Heart left ventricle (tissue), 16 donors: Measurements from ENCODE around the gene BHLHE40. TPM values are rescaled to one million over a fixed set of nuclear protein-coding genes. Genes with fewer than 3 reads are reported as not detected.

ENCODE experiments used
- ATAC-seq, 4 donors: fragments of 200-7000 bp; cut with Tn5 transposase; one replicate each; pipeline ENCODE4 v1.9.1; 2020 to 2022; ENCODE audit warnings: moderate library complexity in 4 of 4, mild to moderate bottlenecking in 3 of 4, moderate number of reproducible peaks in 1 of 4
- DNase-seq, 5 donors: peaks; one replicate each; pipeline ENCODE4 v3.0.0-alpha.2; 2020
- H3K27ac ChIP-seq, 12 donors: fragments of 200-600 bp; sonication (generic) in 4 of 12; one replicate each; pipeline versions ENCODE4 v1.5.0 to v1.8.0; 2016 to 2022; ENCODE audit warnings: mild to moderate bottlenecking in 2 of 12
- H3K27me3 ChIP-seq, 9 donors: fragments of 200-600 bp; sonication (generic) in 2 of 9; one replicate each; pipeline versions ENCODE4 v1.5.1 to v1.8.0; 2016 to 2022; ENCODE audit warnings: mild to moderate bottlenecking in 3 of 9
- H3K36me3 ChIP-seq, 9 donors: fragments of 200-600 bp; sonication (generic) in 2 of 9; one replicate each; pipeline versions ENCODE4 v1.5.0 to v1.8.0; 2018 to 2022; ENCODE audit warnings: mild to moderate bottlenecking in 2 of 9
- H3K4me1 ChIP-seq, 12 donors: fragments of 200-600 bp; sonication (generic) in 4 of 12; one replicate each; pipeline versions ENCODE4 v1.5.0 to v1.8.0; 2016 to 2022; ENCODE audit warnings: mild to moderate bottlenecking in 3 of 12
- H3K4me3 ChIP-seq, 12 donors: fragments of 200-600 bp; sonication (generic) in 4 of 12; one replicate each; pipeline versions ENCODE4 v1.5.0 to v1.8.0; 2017 to 2022; ENCODE audit warnings: mild to moderate bottlenecking in 9 of 12, moderate library complexity in 4 of 12
- H3K9me3 ChIP-seq, 12 donors: fragments of 200-600 bp; sonication (generic) in 4 of 12; one replicate each; pipeline versions ENCODE4 v1.5.0 to v1.8.0; 2016 to 2022; ENCODE audit warnings: mild to moderate bottlenecking in 1 of 12
- CTCF ChIP-seq, 12 donors: fragments of 200-600 bp; sonication (generic) in 4 of 12; IDR thresholded peaks; one replicate each; pipeline versions ENCODE4 v1.5.0 to v1.8.0; 2018 to 2022; ENCODE audit warnings: antibody characterized with exemption in 12 of 12, mild to moderate bottlenecking in 5 of 12
- POLR2A ChIP-seq, 2 donors: fragments of 450-650 bp; IDR thresholded peaks; one replicate each; pipeline ENCODE4 v1.6.1; 2017; ENCODE audit warnings: antibody characterized with exemption in 2 of 2, mild to moderate bottlenecking in 2 of 2, moderate library complexity in 2 of 2
- WGBS, 4 donors: extraction: QIAGEN DNeasy Blood & Tissue Kit in 2 of 4; methylation state at CpG; one replicate each; pipeline versions ENCODE4 v1.1.5 to v1.1.7; 2013 to 2018; 5-methylcytosine and 5-hydroxymethylcytosine counted together
- intact Hi-C, 10 donors: fragments of 100-400 bp; cut with DNase I; formaldehyde crosslinking; loops; one replicate each; pipeline versions ENCODE4 v1.11.1 to v1.14.2; 2022
- polyA plus RNA-seq, 2 donors: library from polyadenylated mRNA; stranded (reverse); fragments of 200-250 nt; gene quantifications; one replicate each; pipeline ENCODE4 v1.2.3, GENCODE V29; 2013
- total RNA-seq, 9 donors: library from RNA; depleted of rRNA in 2 of 9; stranded (reverse); fragments of >200 nt in 2 of 9; fragmentation: NEBNext Ultra II Directional in 3 of 9; extraction: Animal tissue kit (Norgen Biotek cat#: 25700) in 3 of 9; gene quantifications; one replicate each; pipeline versions ENCODE4 v1.1.0 to v1.2.4, GENCODE V29; 2016 to 2023
- donor health status: ischemic (EF 13 %, LVEDD 7.1; RV severe dilation, severe dysfunction).
- donor health status: healthy with polysubstance abuse.
- donor health status: DM: no; HTN: yes; CAD: no.
- donor health status: DM: no; HTN: no; CAD: no.
- donor health status: ischemic (EF 25% LVEDD 6.9; RV normal size, moderate dysfunction).
- donor health status: ischemic (EF 25% LVEDD 5.7; RV mildly dilated, moderate dysfunction).
- donor health status: healthy.
- donor health status: DM: yes; HTN: yes; CAD: no.
- donor health status: ischemic (EF 35%, LVEDD 5.7; RV mildly dilated, moderate dysfunction).
- donor health status: nonischemic (EF 11% LVEDD 7.7; RV severe dilation, severe dysfunction).
- donor health status: DM: yes; HTN: yes; CAD: no.
- donor health status: PGD.
- donor health status: ischemic (EF 29% LVEDD 5.4; RV normal size, mild dysfunction).
- donor health status: nonischemic (EF 23%, LVEDD 6.1; RV moderate dilation, normal function).

Gene BHLHE40
- total and polyA plus RNA-seq, 11 donors, result 8.5 to 109 (median 33.8) TPM

- Histone ChIP-seq H3K9me3 (no peaks in the 10 kb centered on the region), H3K4me3 (no peak overlapping the region), H3K36me3 (no peaks in the 10 kb centered on the region), H3K27me3 (no peaks in the 10 kb centered on the region), H3K4me1 (peaks cover 6 to 58% (median 31%) of the 10 kb centered on the region in 12 donors), H3K27ac (peak overlapping the region in 2 of 12 donors; percentile 16 to 19)
- WGBS, 4 donors, result 94 to 97% (median 95%) methylated on average over 17 of the region's 17 CpGs
- DNase-seq (no peak), ATAC-seq (no peak)
- intact Hi-C loops, result loop anchor here in 1 of 10 donors (5.0 kb wide), 1 partner anchor 299 kb away; no protein-coding TSS in a partner anchor
- no peak for TF ChIP-seq CTCF (IDR thresholded peaks at IDR 0.05)
- TF ChIP-seq POLR2A (IDR thresholded peaks at IDR 0.05), result no peak
These were observed 42.2 kb downstream of the BHLHE40 start for GRCh38 chr3:5021116-5022092.

GRCh38 chr3:5022187-5022965 lies 43.1 kb downstream of the BHLHE40 start:
- Histone ChIP-seq H3K4me1 (peaks cover 6 to 54% (median 24%) of the 10 kb centered on the region in 12 donors), H3K9me3 (no peaks in the 10 kb centered on the region), H3K4me3 (no peak overlapping the region), H3K27me3 (no peaks in the 10 kb centered on the region), H3K27ac (peak overlapping the region in 4 of 12 donors; percentile 16 to 35 (median 23)), H3K36me3 (no peaks in the 10 kb centered on the region)
- 92 to 98% (median 94%) methylated on average over 6 of the region's 6 CpGs for WGBS, 4 donors
- no peak for TF ChIP-seq CTCF (IDR thresholded peaks at IDR 0.05)
- no peak for TF ChIP-seq POLR2A (IDR thresholded peaks at IDR 0.05)
- ATAC-seq (no peak), DNase-seq (no peak)
- intact Hi-C loops, result loop anchor here in 1 of 10 donors (5.0 kb wide), 1 partner anchor 300 kb away; no protein-coding TSS in a partner anchor

GRCh38 chr3:5022966-5023776 lies 43.9 kb downstream of the BHLHE40 start:
- Histone ChIP-seq H3K27me3 (no peaks in the 10 kb centered on the region), H3K4me1 (peaks cover under 1 to 46% (median 17%) of the 10 kb centered on the region in 12 donors), H3K27ac (peak overlapping the region in 7 of 12 donors; percentile 3 to 38 (median 22)), H3K36me3 (no peaks in the 10 kb centered on the region), H3K9me3 (no peaks in the 10 kb centered on the region), H3K4me3 (no peak overlapping the region)
- DNase-seq, result peak in 3 of 5 donors; percentile 37 to 82 (median 54)
- ATAC-seq, result peak in 3 of 4 donors; percentile 5 to 47 (median 17)
- 68 to 82% (median 75%) methylated on average over 15 of the region's 15 CpGs for WGBS, 4 donors
- intact Hi-C loops, result loop anchor here in 1 of 10 donors (5.0 kb wide), 1 partner anchor 301 kb away; no protein-coding TSS in a partner anchor
- TF ChIP-seq POLR2A (IDR thresholded peaks at IDR 0.05) (no peak), CTCF (IDR thresholded peaks at IDR 0.05) (no peak)
